H9 (cell line): Measurements from ENCODE around the gene MKRN1. TPM values are rescaled to one million over a fixed set of nuclear protein-coding genes. Genes with fewer than 3 reads are reported as not detected.
A peak's percentile ranks its signal among the peaks of the same experiment; 100 is the strongest.
"Not testable (repeated sequence)": the region's sequence is repeated elsewhere in the genome, so short reads cannot be mapped to it uniquely, and the experiment has no call there.

Source experiments
- DNase-seq: peaks from one replicate; pipeline ENCODE4 v3.0.0-alpha.2; 2017
- H2AFZ ChIP-seq: one replicate; pipeline ENCODE4 v1.6.1; 2013; ENCODE audit warnings: mild to moderate bottlenecking, low read length, control low read depth, moderate library complexity
- H2AK5ac ChIP-seq: 2 replicates; pipeline ENCODE4 v1.6.1; 2013; ENCODE audit warnings: low read length, control low read depth, mixed read lengths; ENCODE audit not compliant: insufficient read length
- H2BK120ac ChIP-seq: one replicate; pipeline ENCODE4 v1.6.1; 2013; ENCODE audit warnings: low read depth, mild to moderate bottlenecking, low read length, control low read depth, inconsistent platforms; ENCODE audit not compliant: poor library complexity, severe bottlenecking
- H2BK12ac ChIP-seq: 2 replicates; pipeline ENCODE4 v1.6.1; 2013; ENCODE audit warnings: low read length, control low read depth, mixed read lengths, low read depth; ENCODE audit not compliant: insufficient read length
- H2BK15ac ChIP-seq: 2 replicates; pipeline ENCODE4 v1.6.1; 2013; ENCODE audit warnings: low read depth, low read length, control low read depth
- H2BK20ac ChIP-seq: one replicate; pipeline ENCODE4 v1.6.1; 2013; ENCODE audit warnings: low read depth, mild to moderate bottlenecking, low read length, control low read depth, inconsistent platforms; ENCODE audit not compliant: poor library complexity, severe bottlenecking
- H2BK5ac ChIP-seq: 2 replicates; pipeline ENCODE4 v1.6.1; 2013; ENCODE audit warnings: low read length, control low read depth, mixed read lengths; ENCODE audit not compliant: insufficient read length
- H3K14ac ChIP-seq: 2 replicates; pipeline ENCODE4 v1.6.1; 2013; ENCODE audit warnings: low read length, control low read depth; ENCODE audit not compliant: insufficient read depth
- H3K18ac ChIP-seq: 2 replicates; pipeline ENCODE4 v1.6.1; 2013; ENCODE audit warnings: low read depth, mild to moderate bottlenecking, mixed read lengths, low read length, control low read depth; ENCODE audit not compliant: insufficient read length
- H3K23ac ChIP-seq: 2 replicates; pipeline ENCODE4 v1.6.1; 2013; ENCODE audit warnings: low read length, control low read depth, mixed read lengths, low read depth; ENCODE audit not compliant: insufficient read length
- H3K23me2 ChIP-seq: 2 replicates; pipeline ENCODE4 v1.6.1; 2013; ENCODE audit warnings: low read depth, mild to moderate bottlenecking, mixed read lengths, low read length, control low read depth; ENCODE audit not compliant: insufficient read length, poor library complexity, severe bottlenecking
- H3K27ac ChIP-seq: 2 replicates; pipeline ENCODE4 v1.5.1; 2013; ENCODE audit warnings: low read length, control low read depth, mixed read lengths, low read depth; ENCODE audit not compliant: insufficient read length
- H3K27me3 ChIP-seq: 2 replicates; pipeline ENCODE4 v1.6.1; 2013; ENCODE audit warnings: low read length, control low read depth, inconsistent platforms; ENCODE audit not compliant: insufficient read depth
- H3K4ac ChIP-seq: 2 replicates; pipeline ENCODE4 v1.6.1; 2013; ENCODE audit warnings: low read depth, mild to moderate bottlenecking, control low read depth, inconsistent platforms, low read length, moderate library complexity
- H3K4me1 ChIP-seq: 2 replicates; pipeline ENCODE4 v1.6.1; 2013; ENCODE audit warnings: low read length, control low read depth, inconsistent platforms; ENCODE audit not compliant: insufficient read depth
- H3K4me2 ChIP-seq: 2 replicates; pipeline ENCODE4 v1.6.1; 2013; ENCODE audit warnings: low read length, control low read depth, mixed read lengths; ENCODE audit not compliant: insufficient read length, insufficient read depth
- H3K56ac ChIP-seq: 2 replicates; pipeline ENCODE4 v1.6.1; 2013; ENCODE audit warnings: low read depth, mild to moderate bottlenecking, mixed read lengths, low read length, control low read depth; ENCODE audit not compliant: insufficient read length
- H3K79me1 ChIP-seq: 2 replicates; pipeline ENCODE4 v1.6.1; 2013; ENCODE audit warnings: low read depth, mild to moderate bottlenecking, moderate library complexity, low read length, control low read depth, inconsistent platforms; ENCODE audit not compliant: insufficient read depth, poor library complexity, severe bottlenecking
- H3K79me2 ChIP-seq: 2 replicates; pipeline ENCODE4 v1.6.1; 2013; ENCODE audit warnings: low read length, control low read depth, inconsistent platforms; ENCODE audit not compliant: insufficient read depth
- H3K9ac ChIP-seq: 2 replicates; pipeline ENCODE4 v1.6.1; 2013; ENCODE audit warnings: low read length, control low read depth, mixed read lengths; ENCODE audit not compliant: insufficient read length; ENCODE audit errors: extremely low read depth
- H3K9me3 ChIP-seq: one replicate; pipeline ENCODE4 v1.6.1; 2013; ENCODE audit warnings: low read depth, low read length, inconsistent platforms; ENCODE audit not compliant: control insufficient read depth
- H3T11ph ChIP-seq: one replicate; pipeline ENCODE4 v1.6.1; 2013; ENCODE audit warnings: mild to moderate bottlenecking, low read length, control low read depth, inconsistent platforms
- H4K20me1 ChIP-seq: one replicate; pipeline ENCODE4 v1.6.1; 2013; ENCODE audit not compliant: control insufficient read depth, insufficient read length, insufficient read depth
- H4K5ac ChIP-seq: 2 replicates; pipeline ENCODE4 v1.6.1; 2013; ENCODE audit warnings: low read depth, mild to moderate bottlenecking, mixed read lengths, low read length, control low read depth; ENCODE audit not compliant: insufficient read length
- H4K8ac ChIP-seq: replicated peaks from 2 replicates; pipeline ENCODE4 v1.6.1; 2013; ENCODE audit warnings: low read length, control low read depth, mixed read lengths, low read depth; ENCODE audit not compliant: insufficient read length
- H4K91ac ChIP-seq: 2 replicates; pipeline ENCODE4 v1.6.1; 2013; ENCODE audit warnings: low read depth, mild to moderate bottlenecking, moderate library complexity, mixed read lengths, low read length, control low read depth; ENCODE audit not compliant: insufficient read length
- H3K27ac Mint-ChIP-seq, 3 experiments: 2 replicates in 2 of 3; 3 replicates in 1 of 3; pipeline ENCODE4 v1.8.0; 2020 to 2021; ENCODE audit warnings: mixed read lengths in 3 of 3, mild to moderate bottlenecking in 1 of 3, moderate library complexity in 1 of 3
- H3K27me3 Mint-ChIP-seq: 2 replicates; pipeline ENCODE4 v1.8.0; 2021; ENCODE audit warnings: low read depth, mild to moderate bottlenecking, moderate library complexity, mixed read lengths
- H3K36me3 Mint-ChIP-seq, 3 experiments: 2 replicates in 2 of 3; 3 replicates in 1 of 3; pipeline ENCODE4 v1.8.0; 2020 to 2021; ENCODE audit warnings: low read depth in 3 of 3, mixed read lengths in 3 of 3; ENCODE audit not compliant: insufficient read depth in 1 of 3
- H3K4me1 Mint-ChIP-seq, 2 experiments: 2 replicates each; pipeline ENCODE4 v1.8.0; 2020; ENCODE audit warnings: mixed read lengths in 2 of 2
- H3K4me3 Mint-ChIP-seq, 2 experiments: 2 replicates in 1 of 2; 3 replicates in 1 of 2; pipeline ENCODE4 v1.8.0; 2020 to 2021; ENCODE audit warnings: mild to moderate bottlenecking in 2 of 2, mixed read lengths in 2 of 2, moderate library complexity in 1 of 2
- H3K9me3 Mint-ChIP-seq, 2 experiments: 2 replicates in 1 of 2; 3 replicates in 1 of 2; pipeline ENCODE4 v1.8.0; 2020; ENCODE audit warnings: mild to moderate bottlenecking in 2 of 2, mixed read lengths in 2 of 2, moderate library complexity in 1 of 2
- WGBS: extraction: QIAGEN DNeasy Blood & Tissue Kit; methylation state at CpG from one replicate; pipeline ENCODE4 v1.1.7; 2013; ENCODE audit warnings: missing lambda C conversion rate, low lambda C conversion rate, mixed read lengths; ENCODE audit not compliant: insufficient read length; ENCODE audit errors: extremely low coverage; 5-methylcytosine and 5-hydroxymethylcytosine counted together
- total RNA-seq: library from RNA; stranded (reverse); gene quantifications from 2 replicates; pipeline ENCODE4 v1.2.1, GENCODE V29; 2021
- TF ChIP-seq, protein P1 (sequence below): fragments of 200-600 bp; sonication (generic); conservative IDR thresholded peaks from 3 replicates; pipeline ENCODE4 v1.8.0; 2021; ENCODE audit warnings: antibody characterized with exemption, mild to moderate bottlenecking

The MKRN1 gene
- total RNA-seq, 1 experiment from 2014 or later = 106 TPM

DNA sequence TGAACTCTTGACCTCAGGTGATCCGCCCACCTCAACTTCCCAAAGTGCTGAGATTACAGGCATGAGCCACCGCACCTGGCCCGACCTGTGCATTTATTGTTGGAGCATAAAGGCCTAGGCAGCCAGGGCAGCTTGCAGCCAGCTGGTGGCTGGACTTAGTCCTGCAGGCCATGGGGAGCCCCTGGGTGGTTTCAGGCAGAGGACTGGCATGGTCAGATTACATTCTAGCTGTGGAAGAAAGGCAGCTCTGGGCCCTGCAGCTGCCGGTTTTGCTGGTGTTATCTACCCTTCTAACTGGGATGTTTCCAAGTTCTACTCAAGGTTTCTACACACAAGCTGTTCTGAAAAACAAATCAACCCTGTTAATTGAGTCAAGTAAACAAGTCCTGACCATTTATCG lies 22.7 kb upstream of the MKRN1 start:
- H3K4me1 ChIP-seq = no peaks in the 10 kb centered on the region
- H2AFZ ChIP-seq = no peak overlapping the region
- H4K8ac ChIP-seq = no peak overlapping the region
- H3K79me2 ChIP-seq = no peaks in the 10 kb centered on the region
- no peak overlapping the region for H2BK5ac ChIP-seq
- H4K5ac ChIP-seq = no peak overlapping the region
- H3K23ac ChIP-seq = no peak overlapping the region
- no peak overlapping the region for H3K4me3 Mint-ChIP-seq
- no peaks in the 10 kb centered on the region for H3K23me2 ChIP-seq
- WGBS = no CpG with 5 or more reads among the region's 5 CpGs
- H3K27ac Mint-ChIP-seq = no peak overlapping the region
- no peak overlapping the region for H4K91ac ChIP-seq
- H3K79me1 ChIP-seq = no peaks in the 10 kb centered on the region
- no peak overlapping the region for H3K56ac ChIP-seq
- DNase-seq = peak; percentile 37
- no peaks in the 10 kb centered on the region for H4K20me1 ChIP-seq
- no peak overlapping the region for H2AK5ac ChIP-seq
- H3K4me2 ChIP-seq = no peak overlapping the region
- no peak overlapping the region for H2BK15ac ChIP-seq
- H2BK20ac ChIP-seq = no peak overlapping the region
- H3T11ph ChIP-seq = no peak overlapping the region
- H2BK12ac ChIP-seq = no peak overlapping the region
- no peaks in the 10 kb centered on the region for H3K36me3 Mint-ChIP-seq
- no peak overlapping the region for H3K18ac ChIP-seq
- no peak overlapping the region for H3K9ac ChIP-seq
- H3K27ac ChIP-seq = no peak overlapping the region
- no peak overlapping the region for H2BK120ac ChIP-seq
- H3K27me3 Mint-ChIP-seq = no peaks in the 10 kb centered on the region
- H3K14ac ChIP-seq = no peak overlapping the region
- H3K27me3 ChIP-seq = no peaks in the 10 kb centered on the region
- no peak overlapping the region for H3K4ac ChIP-seq
- H3K4me1 Mint-ChIP-seq = peaks cover 13% of the 10 kb centered on the region in 2 experiments
- no peaks in the 10 kb centered on the region for H3K9me3 ChIP-seq
- TF ChIP-seq, protein P1, sequence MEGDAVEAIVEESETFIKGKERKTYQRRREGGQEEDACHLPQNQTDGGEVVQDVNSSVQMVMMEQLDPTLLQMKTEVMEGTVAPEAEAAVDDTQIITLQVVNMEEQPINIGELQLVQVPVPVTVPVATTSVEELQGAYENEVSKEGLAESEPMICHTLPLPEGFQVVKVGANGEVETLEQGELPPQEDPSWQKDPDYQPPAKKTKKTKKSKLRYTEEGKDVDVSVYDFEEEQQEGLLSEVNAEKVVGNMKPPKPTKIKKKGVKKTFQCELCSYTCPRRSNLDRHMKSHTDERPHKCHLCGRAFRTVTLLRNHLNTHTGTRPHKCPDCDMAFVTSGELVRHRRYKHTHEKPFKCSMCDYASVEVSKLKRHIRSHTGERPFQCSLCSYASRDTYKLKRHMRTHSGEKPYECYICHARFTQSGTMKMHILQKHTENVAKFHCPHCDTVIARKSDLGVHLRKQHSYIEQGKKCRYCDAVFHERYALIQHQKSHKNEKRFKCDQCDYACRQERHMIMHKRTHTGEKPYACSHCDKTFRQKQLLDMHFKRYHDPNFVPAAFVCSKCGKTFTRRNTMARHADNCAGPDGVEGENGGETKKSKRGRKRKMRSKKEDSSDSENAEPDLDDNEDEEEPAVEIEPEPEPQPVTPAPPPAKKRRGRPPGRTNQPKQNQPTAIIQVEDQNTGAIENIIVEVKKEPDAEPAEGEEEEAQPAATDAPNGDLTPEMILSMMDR = no peak
- no peaks in the 10 kb centered on the region for H3K9me3 Mint-ChIP-seq

DNA sequence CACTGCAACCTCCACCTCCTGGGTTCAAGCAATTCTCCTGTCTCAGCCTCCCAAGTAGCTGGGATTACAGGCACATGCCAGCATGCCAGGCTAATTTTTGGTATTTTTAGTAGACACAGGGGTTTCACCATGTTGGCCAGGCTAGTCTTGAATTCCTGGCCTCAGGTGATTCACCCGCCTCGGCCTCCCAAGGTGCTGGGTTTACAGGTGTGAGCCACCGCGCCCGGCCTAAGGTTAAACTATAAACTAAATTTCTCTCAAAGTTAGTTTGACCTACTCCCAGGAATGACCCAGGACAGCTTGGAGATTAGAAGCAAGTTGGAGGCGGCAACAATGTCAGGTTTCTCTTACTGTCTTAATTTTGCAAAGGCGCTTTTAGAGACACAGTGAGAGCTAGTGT lies 18.5 kb upstream of the MKRN1 start:
- H3K27me3 Mint-ChIP-seq, DNase-seq, H3T11ph ChIP-seq: not testable (repeated sequence)

More for the DNA sequence above, 18.5 kb upstream of the MKRN1 start:
- H3K36me3 Mint-ChIP-seq, H3K27me3 ChIP-seq, H3K79me2 ChIP-seq, H2BK12ac ChIP-seq, H3K4ac ChIP-seq, H2BK20ac ChIP-seq, H3K9ac ChIP-seq, H3K79me1 ChIP-seq, H4K8ac ChIP-seq, H3K14ac ChIP-seq, H2BK15ac ChIP-seq, H3K4me2 ChIP-seq, H3K23ac ChIP-seq, H3K4me3 Mint-ChIP-seq, H3K4me1 ChIP-seq, H3K9me3 ChIP-seq, H3K27ac ChIP-seq, H3K23me2 ChIP-seq, H3K4me1 Mint-ChIP-seq, H2AK5ac ChIP-seq, H2AFZ ChIP-seq, H3K18ac ChIP-seq, H4K91ac ChIP-seq, H2BK5ac ChIP-seq, H3K27ac Mint-ChIP-seq, H2BK120ac ChIP-seq, H3K56ac ChIP-seq, H3K9me3 Mint-ChIP-seq, H4K5ac ChIP-seq, H4K20me1 ChIP-seq: not testable (repeated sequence)
- no CpG with 5 or more reads among the region's 7 CpGs for WGBS
